GM20431 (cell line): ENCODE results near the gene ANKRD18B.
"Not testable (repeated sequence)": the region's sequence is repeated elsewhere in the genome, so short reads cannot be mapped to it uniquely, and the experiment has no call there.

Experiments used
- in situ Hi-C: fragments of 300-500 bp; cut with MseI, MboI; formaldehyde crosslinking; loops from one replicate; pipeline ENCODE4 v1.15.0; 2020; ENCODE audit warnings: low sequenced_read_pairs; ENCODE audit not compliant: unreplicated experiment

The ANKRD18B gene

GRCh38 chr9:33523397-33524305 is at the start of gene ANKRD18B:
TSS of gene ANKRD18B (plus strand) at chr9:33524251. CDS start at chr9:33524490, 239 bp downstream.
- in situ Hi-C loops, result not testable (repeated sequence)

- in situ Hi-C loops, result no loop called here
These were observed 48.7 kb upstream of the ANKRD18B start for GRCh38 chr9:33475357-33475756.

GRCh38 chr9:33476503-33476902 is 47.5 kb upstream of the ANKRD18B start:
- in situ Hi-C loops, result no loop called here

- in situ Hi-C loops, result no loop called here
These were observed 43.9 kb upstream of the ANKRD18B start for GRCh38 chr9:33480106-33480505.

DNA sequence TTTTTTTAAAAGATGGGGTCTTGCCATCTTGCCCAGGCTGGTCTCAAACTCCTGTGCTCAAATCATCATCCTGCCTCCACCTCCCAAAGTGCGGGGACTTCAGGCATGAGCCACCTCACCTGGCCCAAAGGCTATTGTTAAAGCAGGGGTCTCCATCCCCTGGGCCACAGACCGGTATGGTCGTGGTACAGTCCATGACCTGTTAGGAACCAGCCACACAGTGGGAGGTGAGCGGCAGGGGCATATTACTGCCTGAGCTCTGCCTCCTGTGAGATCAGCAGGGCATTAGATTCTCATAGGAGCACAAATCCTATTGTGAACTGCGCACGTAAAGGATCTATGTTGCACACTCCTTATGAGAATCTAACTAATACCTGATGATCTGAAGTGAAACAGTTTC is 43.1 kb upstream of the ANKRD18B start:
- in situ Hi-C loops, result no loop called here

GRCh38 chr9:33485312-33485711 is 38.7 kb upstream of the ANKRD18B start:
- in situ Hi-C loops, result not testable (repeated sequence)

- in situ Hi-C loops, result no loop called here
These were observed 35.0 kb upstream of the ANKRD18B start for GRCh38 chr9:33489066-33489465.

DNA sequence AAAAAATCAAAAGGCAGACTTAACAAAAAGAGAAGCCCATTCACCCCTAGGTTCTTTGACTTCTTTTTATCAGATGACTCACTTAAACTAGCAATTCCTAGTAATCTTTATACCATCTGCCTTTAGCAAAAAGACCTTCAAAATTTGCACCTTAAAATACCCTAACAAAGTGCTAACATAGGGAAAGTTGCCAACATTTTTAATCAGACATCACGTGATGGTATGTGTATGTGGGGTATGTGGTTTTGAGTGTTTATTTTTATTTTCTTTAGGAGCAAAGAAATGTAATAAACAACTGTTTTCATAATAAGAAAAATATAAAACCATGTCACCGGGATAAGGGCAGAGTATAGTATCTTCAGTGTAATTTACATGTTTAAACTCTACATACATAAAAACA is 30.2 kb upstream of the ANKRD18B start:
- in situ Hi-C loops, result not testable (repeated sequence)

DNA sequence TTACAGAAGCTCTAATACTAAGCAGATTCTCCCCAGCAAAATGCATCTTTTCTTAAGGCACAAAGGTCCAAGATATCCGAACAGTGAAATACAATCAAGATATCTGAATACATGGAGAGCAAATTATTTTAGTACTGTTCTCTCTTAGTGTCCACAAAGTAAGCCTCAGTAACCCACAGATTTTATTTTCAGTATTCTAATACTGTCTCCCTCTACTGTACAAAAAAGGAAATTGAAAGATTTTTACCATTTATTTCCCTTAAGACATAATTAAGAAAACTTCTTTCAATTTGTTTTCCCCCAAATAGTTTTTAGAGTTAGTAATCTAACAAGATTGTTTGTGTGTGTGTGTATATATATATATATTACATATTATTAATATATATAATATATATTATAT is 25.7 kb upstream of the ANKRD18B start:
- in situ Hi-C loops, result no loop called here

DNA sequence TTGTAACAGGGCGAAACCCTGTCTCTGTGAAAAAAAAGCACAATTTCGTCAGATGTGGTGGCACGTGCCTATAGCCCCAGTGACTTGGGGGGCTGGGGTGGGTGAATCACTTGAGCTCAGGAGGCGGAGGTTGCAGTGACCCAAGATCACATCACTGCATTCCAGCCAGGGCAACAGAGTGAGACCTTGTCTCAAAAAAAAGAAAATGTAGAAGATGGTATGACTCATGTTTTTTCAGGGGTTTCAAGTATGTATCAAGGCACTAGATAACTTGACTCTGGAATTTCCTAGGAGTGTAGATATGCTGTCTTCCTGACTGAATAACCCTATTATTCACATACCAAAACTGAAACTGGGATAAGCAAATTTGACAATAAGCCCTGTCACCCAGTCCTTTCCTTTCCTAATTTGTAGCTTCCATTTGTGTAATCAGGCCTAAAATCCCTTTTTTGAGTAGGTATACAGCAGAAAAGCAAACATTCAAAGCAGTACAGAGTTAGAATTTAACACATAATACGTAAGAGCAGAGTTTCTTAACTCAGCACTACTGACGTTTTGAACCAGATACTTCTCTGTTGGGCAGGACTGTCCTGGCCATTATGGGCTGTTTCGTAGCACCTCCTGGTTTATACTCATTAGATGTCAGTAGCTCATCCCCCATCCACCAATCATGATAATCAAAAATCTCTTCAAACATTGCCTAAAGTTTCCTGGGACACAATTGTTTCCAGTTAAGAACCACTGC is 17.3 kb upstream of the ANKRD18B start:
- in situ Hi-C loops, result no loop called here

- in situ Hi-C loops, result no loop called here
These were observed 13.5 kb upstream of the ANKRD18B start for GRCh38 chr9:33510262-33511183.

DNA sequence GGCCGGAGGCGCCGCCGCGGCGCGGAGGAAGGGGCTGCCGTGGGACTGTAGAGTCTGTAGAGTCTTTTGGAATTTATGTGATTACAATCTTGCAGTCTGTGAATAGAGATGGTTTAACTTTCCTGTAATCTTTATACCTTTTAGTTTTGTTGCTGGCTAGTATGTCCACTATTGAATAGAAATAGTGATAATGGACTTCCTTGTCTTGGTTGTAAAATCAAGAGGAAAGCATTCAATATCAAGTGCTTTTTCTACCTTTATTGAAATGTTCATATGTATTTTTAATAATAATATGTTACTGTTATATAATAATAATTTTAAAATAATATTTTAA is 12.9 kb upstream of the ANKRD18B start:
- in situ Hi-C loops, result not testable (repeated sequence)

DNA sequence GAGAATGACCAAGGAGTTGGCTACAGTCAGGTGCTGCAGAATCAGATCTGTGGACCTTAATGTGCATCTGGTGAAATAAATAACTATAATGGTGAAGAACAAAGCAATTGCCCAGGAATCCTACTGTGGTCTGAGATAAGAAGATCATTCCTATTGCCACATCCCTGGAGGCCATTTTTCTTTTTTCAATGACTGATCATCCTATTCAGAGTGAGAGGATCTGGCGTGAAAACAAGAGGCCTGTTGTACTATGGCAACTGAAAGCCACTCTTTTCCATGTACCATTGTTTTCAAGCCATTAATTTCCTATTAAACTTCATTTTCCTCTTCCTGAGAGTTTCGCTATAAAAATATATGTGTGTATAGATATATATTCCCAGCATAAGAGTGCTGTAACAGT is 11.5 kb upstream of the ANKRD18B start:
- in situ Hi-C loops, result not testable (repeated sequence)

DNA sequence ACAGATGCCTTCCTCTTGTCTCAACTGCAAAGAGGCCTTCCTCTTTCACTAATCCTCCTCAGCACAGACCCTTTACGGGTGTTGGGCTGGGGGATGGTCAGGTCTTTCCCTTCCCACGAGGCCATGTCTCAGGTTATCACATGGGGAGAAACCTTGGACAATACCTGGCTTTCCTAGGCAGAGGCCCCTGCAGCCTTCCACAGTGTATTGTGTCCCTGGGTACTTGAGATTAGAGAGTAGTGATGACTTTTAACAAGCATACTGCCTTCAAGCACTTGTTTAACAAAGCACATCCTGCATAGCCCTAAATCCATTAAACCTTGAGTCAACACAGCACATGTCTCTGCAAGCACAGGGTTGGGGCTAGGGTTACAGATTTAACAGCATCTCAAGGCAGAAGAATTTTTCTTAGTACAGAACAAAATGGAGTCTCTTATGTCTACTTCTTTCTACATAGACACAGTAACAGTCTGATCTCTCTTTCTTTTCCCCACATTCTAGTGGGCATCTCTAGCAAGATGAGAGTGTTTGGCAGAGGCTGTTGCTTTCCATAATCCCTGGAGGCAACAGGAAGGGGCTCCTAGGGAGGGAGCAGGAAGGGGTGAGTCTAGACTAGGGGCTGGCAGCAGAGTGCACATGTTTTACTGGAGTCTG is 8.6 kb upstream of the ANKRD18B start:
- in situ Hi-C loops, result not testable (repeated sequence)

DNA sequence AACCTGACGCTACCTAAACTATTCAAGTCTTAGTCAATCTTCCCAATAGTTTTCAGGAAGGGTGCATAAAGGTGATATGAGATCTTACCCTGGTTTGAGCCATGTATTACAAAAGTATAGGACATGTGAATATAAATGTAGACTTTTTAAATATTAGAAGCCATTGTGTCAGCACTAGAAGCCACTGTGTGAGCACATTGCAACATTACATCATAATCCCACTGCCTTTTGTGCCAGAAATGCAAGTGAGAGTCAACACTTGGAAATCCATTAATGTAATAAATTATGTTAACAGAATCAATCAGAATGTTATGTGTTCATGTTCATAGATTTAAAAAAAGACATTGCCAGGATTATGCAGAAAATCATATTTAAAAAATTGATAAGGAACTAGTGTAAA is 7.7 kb upstream of the ANKRD18B start:
- in situ Hi-C loops, result not testable (repeated sequence)

GRCh38 chr9:33517373-33517772 is 6.7 kb upstream of the ANKRD18B start:
- in situ Hi-C loops, result no loop called here

- in situ Hi-C loops, result not testable (repeated sequence)
These were observed 6.0 kb upstream of the ANKRD18B start for GRCh38 chr9:33517934-33518577.

GRCh38 chr9:33521861-33522260 is 2.2 kb upstream of the ANKRD18B start:
- in situ Hi-C loops, result not testable (repeated sequence)

DNA sequence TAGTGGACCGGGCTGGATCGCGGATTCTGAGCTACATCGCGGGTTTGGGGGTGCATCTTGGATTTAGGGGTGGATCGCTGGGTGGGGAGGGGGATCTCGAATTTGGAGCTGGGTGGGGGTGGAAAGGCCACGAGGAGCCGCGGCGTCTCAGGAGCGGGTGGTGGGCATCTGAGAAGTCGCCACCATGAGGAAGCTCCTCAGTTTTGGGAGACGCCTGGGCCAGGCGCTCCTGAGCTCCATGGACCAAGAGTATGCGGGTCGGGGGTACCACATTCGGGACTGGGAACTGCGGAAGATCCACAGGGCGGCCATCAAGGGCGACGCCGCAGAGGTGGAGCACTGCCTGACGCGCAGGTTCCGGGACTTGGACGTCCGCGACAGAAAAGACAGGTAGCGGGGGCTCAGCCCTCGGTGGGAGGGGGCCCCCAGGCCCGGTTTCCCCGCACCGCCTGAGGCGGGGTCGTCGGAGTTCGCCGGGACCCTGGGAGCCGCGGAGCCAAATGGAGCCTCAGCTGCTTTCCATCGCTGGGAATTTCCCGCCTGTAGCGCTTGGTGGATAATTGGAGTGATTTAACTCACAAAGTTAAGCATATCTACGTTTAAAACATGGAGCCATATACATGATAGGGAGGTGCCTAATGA is 376 bp downstream of the ANKRD18B start:
- in situ Hi-C loops, result no loop called here
